KBM-7 (cell line): ENCODE results near the gene RACGAP1.

Source experiments
- DNase-seq: peaks from one replicate; pipeline ENCODE4 v3.0.0-alpha.2; 2015
- in situ Hi-C: fragments of 300-500 bp; cut with MboI; formaldehyde crosslinking; loops from 2 replicates; pipeline ENCODE4 v1.14.3; 2020; ENCODE audit warnings: low sequenced_read_pairs, low pct_unique_long_range_greater_than_20kb, mixed read lengths

RACGAP1 gene

GRCh38 chr12:49962861-49963765 lies 62.2 kb downstream of the RACGAP1 start:
- no peak for DNase-seq
- in situ Hi-C loops = no loop called here

- DNase-seq = no peak
- in situ Hi-C loops = no loop called here
Measured at GRCh38 chr12:49961993-49962764, 63.1 kb downstream of the RACGAP1 start.

GRCh38 chr12:49961111-49961922 lies 64.0 kb downstream of the RACGAP1 start, which contains the start of gene AQP5:
Gene AQP5 (plus strand): TSS chr12:49961872. CDS start chr12:49962018, 146 bp downstream.
- DNase-seq = no peak
- in situ Hi-C loops = no loop called here

- in situ Hi-C loops = no loop called here
- no peak for DNase-seq
Measured at GRCh38 chr12:49960474-49961110, 64.7 kb downstream of the RACGAP1 start.

- peak; percentile 24 for DNase-seq
- in situ Hi-C loops = no loop called here
Measured at GRCh38 chr12:49959685-49960473, 65.4 kb downstream of the RACGAP1 start.

GRCh38 chr12:49957570-49957967 lies 67.7 kb downstream of the RACGAP1 start:
- in situ Hi-C loops = no loop called here
- no peak for DNase-seq

GRCh38 chr12:49956663-49957569 lies 68.4 kb downstream of the RACGAP1 start:
- no peak for DNase-seq
- in situ Hi-C loops = no loop called here

- in situ Hi-C loops = no loop called here
- DNase-seq = peak; percentile 63
Measured at GRCh38 chr12:49955899-49956662, 69.2 kb downstream of the RACGAP1 start.

GRCh38 chr12:49954863-49955830 lies 70.1 kb downstream of the RACGAP1 start:
- no peak for DNase-seq
- in situ Hi-C loops = no loop called here

GRCh38 chr12:49953961-49954846 lies 71.1 kb downstream of the RACGAP1 start:
- in situ Hi-C loops = no loop called here
- no peak for DNase-seq

GRCh38 chr12:49953151-49953550 lies 72.1 kb downstream of the RACGAP1 start:
- DNase-seq = no peak
- in situ Hi-C loops = no loop called here

GRCh38 chr12:49952391-49953055 lies 72.8 kb downstream of the RACGAP1 start:
- no peak for DNase-seq
- in situ Hi-C loops = no loop called here

- no peak for DNase-seq
- in situ Hi-C loops = no loop called here
Measured at GRCh38 chr12:49951411-49952240, 73.7 kb downstream of the RACGAP1 start.
